Measurements from ENCODE around the gene SLC25A33.

- TF ChIP-seq POLR2A (IDR thresholded peaks at IDR 0.05; ENCODE audit: low read depth, low read length) (no peak), TAF1 (IDR thresholded peaks at IDR 0.05; ENCODE audit: borderline replicate concordance, low read depth, low read length) (no peak)
Measured at GRCh38 chr1:9611716-9612115, 72.5 kb downstream of the SLC25A33 start.
